Measurements from ENCODE around the gene KDM4C. TPM values are rescaled to one million over a fixed set of nuclear protein-coding genes. Genes with fewer than 3 reads are reported as not detected.

KDM4C gene
- total and polyA plus RNA-seq, 2 of the 13 experiments (the other 11 are each of a cell fraction or from before 2014, with no cell fraction given): 19.4 to 23.6 TPM

DNA sequence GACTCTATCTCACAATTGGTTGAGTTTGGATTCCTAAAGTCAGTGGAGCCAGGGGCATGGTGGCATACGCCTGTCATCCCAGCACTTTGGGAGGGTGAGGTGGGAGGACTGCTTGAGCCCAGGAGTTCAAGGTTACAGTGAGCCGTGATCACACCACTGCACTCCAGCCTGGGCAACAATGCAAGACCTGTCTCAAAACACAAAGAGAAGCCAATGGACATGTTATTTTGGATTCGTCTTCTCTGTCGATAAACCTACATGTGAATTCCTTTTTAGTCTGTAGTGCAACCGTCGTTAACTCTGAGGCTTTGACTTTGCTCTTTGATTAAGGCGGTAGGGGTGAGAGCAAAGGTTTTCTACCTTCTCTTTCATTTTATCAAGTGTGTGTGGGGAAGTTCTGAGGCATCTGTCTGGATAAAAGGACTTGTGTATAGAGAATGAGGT, 142.7 kb downstream of the KDM4C start (continued):
- TF ChIP-seq, protein P1, sequence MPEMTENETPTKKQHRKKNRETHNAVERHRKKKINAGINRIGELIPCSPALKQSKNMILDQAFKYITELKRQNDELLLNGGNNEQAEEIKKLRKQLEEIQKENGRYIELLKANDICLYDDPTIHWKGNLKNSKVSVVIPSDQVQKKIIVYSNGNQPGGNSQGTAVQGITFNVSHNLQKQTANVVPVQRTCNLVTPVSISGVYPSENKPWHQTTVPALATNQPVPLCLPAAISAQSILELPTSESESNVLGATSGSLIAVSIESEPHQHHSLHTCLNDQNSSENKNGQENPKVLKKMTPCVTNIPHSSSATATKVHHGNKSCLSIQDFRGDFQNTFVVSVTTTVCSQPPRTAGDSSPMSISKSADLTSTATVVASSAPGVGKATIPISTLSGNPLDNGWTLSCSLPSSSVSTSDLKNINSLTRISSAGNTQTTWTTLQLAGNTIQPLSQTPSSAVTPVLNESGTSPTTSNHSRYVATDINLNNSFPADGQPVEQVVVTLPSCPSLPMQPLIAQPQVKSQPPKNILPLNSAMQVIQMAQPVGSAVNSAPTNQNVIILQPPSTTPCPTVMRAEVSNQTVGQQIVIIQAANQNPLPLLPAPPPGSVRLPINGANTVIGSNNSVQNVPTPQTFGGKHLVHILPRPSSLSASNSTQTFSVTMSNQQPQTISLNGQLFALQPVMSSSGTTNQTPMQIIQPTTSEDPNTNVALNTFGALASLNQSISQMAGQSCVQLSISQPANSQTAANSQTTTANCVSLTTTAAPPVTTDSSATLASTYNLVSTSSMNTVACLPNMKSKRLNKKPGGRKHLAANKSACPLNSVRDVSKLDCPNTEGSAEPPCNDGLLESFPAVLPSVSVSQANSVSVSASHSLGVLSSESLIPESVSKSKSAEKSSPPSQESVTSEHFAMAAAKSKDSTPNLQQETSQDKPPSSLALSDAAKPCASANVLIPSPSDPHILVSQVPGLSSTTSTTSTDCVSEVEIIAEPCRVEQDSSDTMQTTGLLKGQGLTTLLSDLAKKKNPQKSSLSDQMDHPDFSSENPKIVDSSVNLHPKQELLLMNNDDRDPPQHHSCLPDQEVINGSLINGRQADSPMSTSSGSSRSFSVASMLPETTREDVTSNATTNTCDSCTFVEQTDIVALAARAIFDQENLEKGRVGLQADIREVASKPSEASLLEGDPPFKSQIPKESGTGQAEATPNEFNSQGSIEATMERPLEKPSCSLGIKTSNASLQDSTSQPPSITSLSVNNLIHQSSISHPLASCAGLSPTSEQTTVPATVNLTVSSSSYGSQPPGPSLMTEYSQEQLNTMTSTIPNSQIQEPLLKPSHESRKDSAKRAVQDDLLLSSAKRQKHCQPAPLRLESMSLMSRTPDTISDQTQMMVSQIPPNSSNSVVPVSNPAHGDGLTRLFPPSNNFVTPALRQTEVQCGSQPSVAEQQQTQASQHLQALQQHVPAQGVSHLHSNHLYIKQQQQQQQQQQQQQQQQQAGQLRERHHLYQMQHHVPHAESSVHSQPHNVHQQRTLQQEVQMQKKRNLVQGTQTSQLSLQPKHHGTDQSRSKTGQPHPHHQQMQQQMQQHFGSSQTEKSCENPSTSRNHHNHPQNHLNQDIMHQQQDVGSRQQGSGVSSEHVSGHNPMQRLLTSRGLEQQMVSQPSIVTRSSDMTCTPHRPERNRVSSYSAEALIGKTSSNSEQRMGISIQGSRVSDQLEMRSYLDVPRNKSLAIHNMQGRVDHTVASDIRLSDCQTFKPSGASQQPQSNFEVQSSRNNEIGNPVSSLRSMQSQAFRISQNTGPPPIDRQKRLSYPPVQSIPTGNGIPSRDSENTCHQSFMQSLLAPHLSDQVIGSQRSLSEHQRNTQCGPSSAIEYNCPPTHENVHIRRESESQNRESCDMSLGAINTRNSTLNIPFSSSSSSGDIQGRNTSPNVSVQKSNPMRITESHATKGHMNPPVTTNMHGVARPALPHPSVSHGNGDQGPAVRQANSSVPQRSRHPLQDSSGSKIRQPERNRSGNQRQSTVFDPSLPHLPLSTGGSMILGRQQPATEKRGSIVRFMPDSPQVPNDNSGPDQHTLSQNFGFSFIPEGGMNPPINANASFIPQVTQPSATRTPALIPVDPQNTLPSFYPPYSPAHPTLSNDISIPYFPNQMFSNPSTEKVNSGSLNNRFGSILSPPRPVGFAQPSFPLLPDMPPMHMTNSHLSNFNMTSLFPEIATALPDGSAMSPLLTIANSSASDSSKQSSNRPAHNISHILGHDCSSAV (CRISPR knock-in tag; IDR thresholded peaks at IDR 0.05; ENCODE audit: borderline replicate concordance): no peak
- TF ChIP-seq KLF9 (CRISPR knock-in tag; IDR thresholded peaks at IDR 0.05; ENCODE audit: low read depth): no peak
- peak; percentile 34; the same call in 1 of the 2 replicates for TF ChIP-seq HNF4G (IDR thresholded peaks at IDR 0.05; ENCODE audit: borderline replicate concordance, low read depth, low read length)
- TF ChIP-seq HNF4G (CRISPR knock-in tag; IDR thresholded peaks at IDR 0.05; ENCODE audit: borderline replicate concordance, low read depth): no peak
- TF ChIP-seq SSRP1 (CRISPR knock-in tag; IDR thresholded peaks at IDR 0.05): 0 out of 2 replicates have a peak, but pooled peaks have one; percentile 44
- TF ChIP-seq, protein P2, sequence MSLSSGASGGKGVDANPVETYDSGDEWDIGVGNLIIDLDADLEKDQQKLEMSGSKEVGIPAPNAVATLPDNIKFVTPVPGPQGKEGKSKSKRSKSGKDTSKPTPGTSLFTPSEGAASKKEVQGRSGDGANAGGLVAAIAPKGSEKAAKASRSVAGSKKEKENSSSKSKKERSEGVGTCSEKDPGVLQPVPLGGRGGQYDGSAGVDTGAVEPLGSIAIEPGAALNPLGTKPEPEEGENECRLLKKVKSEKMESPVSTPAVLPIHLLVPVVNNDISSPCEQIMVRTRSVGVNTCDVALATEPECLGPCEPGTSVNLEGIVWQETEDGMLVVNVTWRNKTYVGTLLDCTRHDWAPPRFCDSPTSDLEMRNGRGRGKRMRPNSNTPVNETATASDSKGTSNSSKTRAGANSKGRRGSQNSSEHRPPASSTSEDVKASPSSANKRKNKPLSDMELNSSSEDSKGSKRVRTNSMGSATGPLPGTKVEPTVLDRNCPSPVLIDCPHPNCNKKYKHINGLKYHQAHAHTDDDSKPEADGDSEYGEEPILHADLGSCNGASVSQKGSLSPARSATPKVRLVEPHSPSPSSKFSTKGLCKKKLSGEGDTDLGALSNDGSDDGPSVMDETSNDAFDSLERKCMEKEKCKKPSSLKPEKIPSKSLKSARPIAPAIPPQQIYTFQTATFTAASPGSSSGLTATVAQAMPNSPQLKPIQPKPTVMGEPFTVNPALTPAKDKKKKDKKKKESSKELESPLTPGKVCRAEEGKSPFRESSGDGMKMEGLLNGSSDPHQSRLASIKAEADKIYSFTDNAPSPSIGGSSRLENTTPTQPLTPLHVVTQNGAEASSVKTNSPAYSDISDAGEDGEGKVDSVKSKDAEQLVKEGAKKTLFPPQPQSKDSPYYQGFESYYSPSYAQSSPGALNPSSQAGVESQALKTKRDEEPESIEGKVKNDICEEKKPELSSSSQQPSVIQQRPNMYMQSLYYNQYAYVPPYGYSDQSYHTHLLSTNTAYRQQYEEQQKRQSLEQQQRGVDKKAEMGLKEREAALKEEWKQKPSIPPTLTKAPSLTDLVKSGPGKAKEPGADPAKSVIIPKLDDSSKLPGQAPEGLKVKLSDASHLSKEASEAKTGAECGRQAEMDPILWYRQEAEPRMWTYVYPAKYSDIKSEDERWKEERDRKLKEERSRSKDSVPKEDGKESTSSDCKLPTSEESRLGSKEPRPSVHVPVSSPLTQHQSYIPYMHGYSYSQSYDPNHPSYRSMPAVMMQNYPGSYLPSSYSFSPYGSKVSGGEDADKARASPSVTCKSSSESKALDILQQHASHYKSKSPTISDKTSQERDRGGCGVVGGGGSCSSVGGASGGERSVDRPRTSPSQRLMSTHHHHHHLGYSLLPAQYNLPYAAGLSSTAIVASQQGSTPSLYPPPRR (CRISPR knock-in tag; IDR thresholded peaks at IDR 0.05; ENCODE audit: borderline replicate concordance): peak; percentile 63; the same call in 1 of the 2 replicates
- TF ChIP-seq HOXA3 (CRISPR knock-in tag; IDR thresholded peaks at IDR 0.05): 0 out of 2 replicates have a peak, but pooled peaks have one; percentile 43
- TF ChIP-seq ASH2L (IDR thresholded peaks at IDR 0.05; ENCODE audit: insufficient read length, low read depth, low read length): peak; percentile 58
- TF ChIP-seq, protein P3, sequence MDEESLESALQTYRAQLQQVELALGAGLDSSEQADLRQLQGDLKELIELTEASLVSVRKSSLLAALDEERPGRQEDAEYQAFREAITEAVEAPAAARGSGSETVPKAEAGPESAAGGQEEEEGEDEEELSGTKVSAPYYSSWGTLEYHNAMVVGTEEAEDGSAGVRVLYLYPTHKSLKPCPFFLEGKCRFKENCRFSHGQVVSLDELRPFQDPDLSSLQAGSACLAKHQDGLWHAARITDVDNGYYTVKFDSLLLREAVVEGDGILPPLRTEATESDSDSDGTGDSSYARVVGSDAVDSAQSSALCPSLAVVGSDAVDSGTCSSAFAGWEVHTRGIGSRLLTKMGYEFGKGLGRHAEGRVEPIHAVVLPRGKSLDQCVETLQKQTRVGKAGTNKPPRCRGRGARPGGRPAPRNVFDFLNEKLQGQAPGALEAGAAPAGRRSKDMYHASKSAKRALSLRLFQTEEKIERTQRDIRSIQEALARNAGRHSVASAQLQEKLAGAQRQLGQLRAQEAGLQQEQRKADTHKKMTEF (CRISPR knock-in tag; IDR thresholded peaks at IDR 0.05): peak; percentile 73; the same call in 1 of the 2 replicates
- TF ChIP-seq ZNF121 (CRISPR knock-in tag; IDR thresholded peaks at IDR 0.05): peak; percentile 87
- peak; percentile 29; the same call in 1 of the 2 replicates for TF ChIP-seq SAP130 (CRISPR knock-in tag; IDR thresholded peaks at IDR 0.05; ENCODE audit: low read depth)
- TF ChIP-seq RXRA (CRISPR knock-in tag; IDR thresholded peaks at IDR 0.05): peak; percentile 81; the same call in 1 of the 2 replicates
